HG02943 (cell line): ENCODE results near the gene ZNF254.
A peak's percentile ranks its signal among the peaks of the same experiment; 100 is the strongest.
"Not testable (repeated sequence)": the region's sequence is repeated elsewhere in the genome, so short reads cannot be mapped to it uniquely, and the experiment has no call there.

Experiments used
- ATAC-seq: cut with Tn5 transposase; IDR thresholded peaks from one replicate; pipeline ENCODE4 v1.9.1; 2021; ENCODE audit warnings: mild to moderate bottlenecking, low read depth, moderate library complexity; ENCODE audit not compliant: unreplicated experiment

Gene ZNF254

GRCh38 chr19:24086974-24087595 lies at the start of gene ZNF254:
TSS of gene ZNF254 (plus strand) at chr19:24087187. CDS start at chr19:24087308, 121 bp downstream.
- ATAC-seq: peak; percentile 99

- no peak for ATAC-seq
Measured at GRCh38 chr19:24040621-24041020, 46.4 kb upstream of the ZNF254 start.

- not testable (repeated sequence) for ATAC-seq
Measured at GRCh38 chr19:24041326-24041725, 45.7 kb upstream of the ZNF254 start.

GRCh38 chr19:24046550-24046949 lies 40.4 kb upstream of the ZNF254 start:
- no peak for ATAC-seq

GRCh38 chr19:24048261-24048660 lies 38.7 kb upstream of the ZNF254 start:
- no peak for ATAC-seq

GRCh38 chr19:24049537-24049936 lies 37.5 kb upstream of the ZNF254 start:
- no peak for ATAC-seq

GRCh38 chr19:24051516-24051915 lies 35.5 kb upstream of the ZNF254 start:
- no peak for ATAC-seq

- ATAC-seq: no peak
Measured at GRCh38 chr19:24052811-24053210, 34.2 kb upstream of the ZNF254 start.

GRCh38 chr19:24053601-24054000 lies 33.4 kb upstream of the ZNF254 start:
- no peak for ATAC-seq

- ATAC-seq: no peak
Measured at GRCh38 chr19:24054044-24054935, 32.7 kb upstream of the ZNF254 start.

- ATAC-seq: no peak
Measured at GRCh38 chr19:24055548-24055947, 31.4 kb upstream of the ZNF254 start.

- ATAC-seq: no peak
Measured at GRCh38 chr19:24057144-24057543, 29.8 kb upstream of the ZNF254 start.

GRCh38 chr19:24059563-24060295 lies 27.3 kb upstream of the ZNF254 start:
- no peak for ATAC-seq

GRCh38 chr19:24060687-24061356 lies 26.2 kb upstream of the ZNF254 start:
- ATAC-seq: no peak

GRCh38 chr19:24062190-24062589 lies 24.8 kb upstream of the ZNF254 start:
- no peak for ATAC-seq

- ATAC-seq: no peak
Measured at GRCh38 chr19:24063295-24063694, 23.7 kb upstream of the ZNF254 start.

- no peak for ATAC-seq
Measured at GRCh38 chr19:24064175-24064574, 22.8 kb upstream of the ZNF254 start.

GRCh38 chr19:24065243-24065642 lies 21.7 kb upstream of the ZNF254 start:
- ATAC-seq: no peak

GRCh38 chr19:24065865-24066604 lies 21.0 kb upstream of the ZNF254 start:
- ATAC-seq: no peak
